ENCODE data around the gene RAI1. TPM values are rescaled to one million over a fixed set of nuclear protein-coding genes. Genes with fewer than 3 reads are reported as not detected.

RAI1 gene
- total RNA-seq, 1 donor from 2014 or later: 38.1 TPM

GRCh38 chr17:17830740-17831207, 149.5 kb downstream of the RAI1 start:
- TF ChIP-seq, protein P1, sequence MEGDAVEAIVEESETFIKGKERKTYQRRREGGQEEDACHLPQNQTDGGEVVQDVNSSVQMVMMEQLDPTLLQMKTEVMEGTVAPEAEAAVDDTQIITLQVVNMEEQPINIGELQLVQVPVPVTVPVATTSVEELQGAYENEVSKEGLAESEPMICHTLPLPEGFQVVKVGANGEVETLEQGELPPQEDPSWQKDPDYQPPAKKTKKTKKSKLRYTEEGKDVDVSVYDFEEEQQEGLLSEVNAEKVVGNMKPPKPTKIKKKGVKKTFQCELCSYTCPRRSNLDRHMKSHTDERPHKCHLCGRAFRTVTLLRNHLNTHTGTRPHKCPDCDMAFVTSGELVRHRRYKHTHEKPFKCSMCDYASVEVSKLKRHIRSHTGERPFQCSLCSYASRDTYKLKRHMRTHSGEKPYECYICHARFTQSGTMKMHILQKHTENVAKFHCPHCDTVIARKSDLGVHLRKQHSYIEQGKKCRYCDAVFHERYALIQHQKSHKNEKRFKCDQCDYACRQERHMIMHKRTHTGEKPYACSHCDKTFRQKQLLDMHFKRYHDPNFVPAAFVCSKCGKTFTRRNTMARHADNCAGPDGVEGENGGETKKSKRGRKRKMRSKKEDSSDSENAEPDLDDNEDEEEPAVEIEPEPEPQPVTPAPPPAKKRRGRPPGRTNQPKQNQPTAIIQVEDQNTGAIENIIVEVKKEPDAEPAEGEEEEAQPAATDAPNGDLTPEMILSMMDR (IDR thresholded peaks at IDR 0.05): no peak
- Histone ChIP-seq H3K36me3 (no peaks in the 10 kb centered on the region), H3K27ac (no peak overlapping the region), H3K27me3 (no peaks in the 10 kb centered on the region), H3K4me1 (peaks cover 31% of the 10 kb centered on the region), H3K9me3 (no peaks in the 10 kb centered on the region), H3K4me3 (no peak overlapping the region)
- no peak for DNase-seq
- intact Hi-C loops (cut with DNase I): no loop called here
- peak; percentile 40 for ATAC-seq

- intact Hi-C loops (cut with DNase I): no loop called here
- no peak for ATAC-seq
- Histone ChIP-seq H3K36me3 (no peaks in the 10 kb centered on the region), H3K27me3 (no peaks in the 10 kb centered on the region), H3K9me3 (no peaks in the 10 kb centered on the region), H3K4me3 (no peak overlapping the region), H3K27ac (peak overlapping the region; percentile 17), H3K4me1 (peaks cover 28% of the 10 kb centered on the region)
- DNase-seq: no peak
- TF ChIP-seq, protein P1 (IDR thresholded peaks at IDR 0.05): no peak
Observed at GRCh38 chr17:17831208-17832031, 150.2 kb downstream of the RAI1 start.

DNA sequence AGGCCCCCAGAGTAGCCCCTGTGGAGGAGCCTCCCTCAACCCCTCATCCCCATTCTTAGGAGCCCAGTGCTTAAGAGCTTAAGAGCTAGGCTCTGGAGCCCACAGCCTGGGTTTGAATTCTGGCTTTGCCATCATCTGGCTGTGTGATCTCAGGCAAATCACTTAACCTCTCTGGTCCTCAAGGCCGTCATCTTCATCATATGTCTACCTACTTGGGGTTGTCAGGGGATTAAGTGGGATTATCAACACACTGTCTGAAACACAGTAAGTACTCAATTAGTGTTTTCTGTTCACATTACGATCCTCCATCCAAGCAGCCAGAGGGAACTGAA, 150.7 kb downstream of the RAI1 start:
- H3K36me3 ChIP-seq: no peaks in the 10 kb centered on the region
- no peaks in the 10 kb centered on the region for H3K9me3 ChIP-seq
- ATAC-seq (no peak), DNase-seq (no peak)
- peaks cover 24% of the 10 kb centered on the region for H3K4me1 ChIP-seq
- H3K27me3 ChIP-seq: no peaks in the 10 kb centered on the region
- intact Hi-C loops (cut with DNase I): no loop called here
- peak overlapping the region; percentile 17 for H3K27ac ChIP-seq
- TF ChIP-seq, protein P1 (IDR thresholded peaks at IDR 0.05): no peak
- no peak overlapping the region for H3K4me3 ChIP-seq

DNA sequence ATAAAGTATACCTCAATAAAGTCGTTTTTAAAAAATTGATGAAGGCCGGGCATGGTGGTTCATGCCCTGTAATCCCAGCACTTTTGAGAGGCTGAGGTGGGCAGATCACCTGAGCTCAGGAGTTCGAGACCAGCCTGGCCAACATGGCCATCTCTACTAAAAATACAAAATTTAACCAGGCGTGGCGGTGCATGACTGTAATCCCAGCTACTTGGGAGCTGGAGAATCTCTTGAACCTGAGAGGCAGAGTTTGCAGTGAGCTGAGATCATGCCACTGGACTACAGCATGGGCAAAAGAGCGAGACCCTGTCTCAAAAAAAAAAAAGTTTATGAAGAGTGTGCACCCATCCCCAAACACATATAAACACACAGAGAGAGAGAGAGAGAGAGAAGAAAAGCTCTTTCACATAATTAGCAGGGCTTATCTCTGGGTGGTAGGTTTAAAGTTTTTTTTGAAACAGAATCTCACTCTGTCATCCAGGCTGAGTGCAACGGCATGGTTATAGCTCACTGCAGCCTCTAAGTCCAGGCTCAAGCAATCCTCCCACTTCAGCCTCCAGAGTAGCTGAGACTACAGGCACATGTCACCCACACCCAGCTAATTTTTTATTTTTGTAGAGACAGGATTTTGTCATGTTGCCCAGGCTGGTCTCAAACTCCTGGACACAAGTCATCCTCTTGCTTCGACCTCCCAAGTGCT, 152.6 kb downstream of the RAI1 start:
- Histone ChIP-seq H3K4me1 (peaks cover 42% of the 10 kb centered on the region), H3K4me3 (no peak overlapping the region), H3K27ac (no peak overlapping the region), H3K9me3 (no peaks in the 10 kb centered on the region), H3K36me3 (no peaks in the 10 kb centered on the region), H3K27me3 (no peaks in the 10 kb centered on the region)
- DNase-seq (no peak), ATAC-seq (no peak)
- intact Hi-C loops (cut with DNase I): no loop called here
- TF ChIP-seq, protein P1 (IDR thresholded peaks at IDR 0.05): no peak

- intact Hi-C loops (cut with DNase I): no loop called here
- no peaks in the 10 kb centered on the region for H3K36me3 ChIP-seq
- no peaks in the 10 kb centered on the region for H3K27me3 ChIP-seq
- H3K9me3 ChIP-seq: no peaks in the 10 kb centered on the region
- no peak for DNase-seq
- no peak for ATAC-seq
- peak overlapping the region; percentile 94 for H3K4me3 ChIP-seq
- TF ChIP-seq, protein P1 (IDR thresholded peaks at IDR 0.05): no peak
- H3K4me1 ChIP-seq: peaks cover 52% of the 10 kb centered on the region
- peak overlapping the region; percentile 100 for H3K27ac ChIP-seq
Observed at GRCh38 chr17:17834974-17835373, 153.7 kb downstream of the RAI1 start.
